GM18909 (cell line): ENCODE measurements around the gene SLC13A4.
"Not testable (repeated sequence)": the region's sequence is repeated elsewhere in the genome, so short reads cannot be mapped to it uniquely, and the experiment has no call there.

Source experiments
- ATAC-seq: cut with Tn5 transposase; IDR thresholded peaks from one replicate; pipeline ENCODE4 v1.9.1; 2021; ENCODE audit warnings: mild to moderate bottlenecking; ENCODE audit not compliant: unreplicated experiment, poor library complexity

The SLC13A4 gene

DNA sequence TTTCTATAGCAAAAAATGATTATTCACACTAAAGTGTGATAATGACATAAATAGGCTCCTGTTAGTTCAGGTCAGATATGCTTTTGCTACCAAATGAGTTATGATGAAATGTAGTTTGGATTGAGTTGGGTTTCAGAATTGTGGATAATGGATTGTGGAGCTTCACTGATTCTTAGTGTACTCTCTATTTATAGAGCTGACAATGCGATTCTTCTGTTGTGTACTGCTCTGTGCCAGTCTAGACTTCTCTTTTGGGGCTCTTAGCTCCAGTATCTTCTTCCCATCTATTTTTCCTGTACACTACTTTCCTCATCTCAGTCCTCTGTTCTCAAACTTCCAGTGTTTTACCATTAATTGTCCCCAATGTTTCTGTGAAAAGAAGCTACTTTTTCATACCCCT lies 58.2 kb downstream of the SLC13A4 start:
- no peak for ATAC-seq

DNA sequence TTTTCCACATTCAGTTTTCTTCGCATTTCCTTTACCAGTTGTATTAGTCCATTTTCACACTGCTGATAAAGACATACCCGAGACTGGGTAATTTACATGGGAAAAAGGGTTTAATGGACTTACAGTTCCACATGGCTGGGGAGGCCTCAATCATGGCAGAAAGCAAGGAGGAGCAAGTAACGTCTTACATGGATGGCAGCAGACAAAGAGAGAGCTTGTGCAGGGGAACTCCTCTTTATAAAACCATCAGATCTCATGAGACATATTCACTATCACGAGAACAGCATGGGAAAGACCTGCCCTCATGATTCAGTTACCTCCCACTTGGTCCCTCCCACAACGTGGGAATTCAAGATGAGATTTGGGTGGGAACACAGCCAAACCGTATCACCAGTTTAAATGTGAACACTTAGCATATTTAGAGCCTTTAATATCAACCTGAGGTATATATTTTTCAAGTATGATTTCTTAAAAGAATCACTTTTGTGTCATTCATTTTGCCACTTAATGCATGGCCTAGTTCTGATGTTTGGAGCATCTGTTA lies 59.1 kb downstream of the SLC13A4 start:
- not testable (repeated sequence) for ATAC-seq

DNA sequence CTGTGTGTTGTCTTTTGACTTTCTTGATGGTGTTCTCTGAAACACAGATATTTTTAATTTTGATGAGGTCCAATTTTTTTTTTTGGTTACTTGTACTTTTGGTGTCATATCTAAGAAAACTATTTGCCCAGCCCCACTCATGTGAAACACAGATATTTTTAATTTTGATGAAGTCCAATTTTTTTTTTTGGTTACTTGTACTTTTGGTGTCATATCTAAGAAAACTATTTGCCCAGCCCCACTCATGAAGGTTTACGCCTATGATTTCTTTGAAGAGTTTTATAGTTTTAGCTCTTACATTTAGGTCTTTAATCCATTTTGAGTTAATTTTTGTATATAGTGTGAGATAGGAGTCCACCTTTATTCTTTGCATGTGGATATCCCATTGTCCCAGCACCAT lies 60.4 kb downstream of the SLC13A4 start:
- ATAC-seq: not testable (repeated sequence)

DNA sequence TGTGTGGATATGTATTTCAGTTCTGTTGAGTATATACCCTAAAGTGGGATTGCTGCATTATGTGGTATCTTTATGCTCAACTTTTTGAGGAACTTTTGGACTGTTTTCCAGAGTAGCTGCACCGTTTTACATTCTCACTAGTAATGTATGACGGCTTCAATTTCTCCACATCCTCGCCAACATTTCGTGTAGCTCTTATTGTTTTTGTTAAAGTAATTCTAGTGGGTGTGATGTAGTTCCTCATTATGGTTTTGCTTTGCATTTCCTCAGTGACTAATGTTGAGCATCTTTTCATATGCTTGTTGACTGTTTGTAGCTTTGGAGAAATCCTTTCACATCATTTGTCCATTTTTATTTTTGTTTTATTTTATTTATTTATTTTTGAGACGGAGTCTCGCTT lies 61.1 kb downstream of the SLC13A4 start:
- ATAC-seq: no peak

DNA sequence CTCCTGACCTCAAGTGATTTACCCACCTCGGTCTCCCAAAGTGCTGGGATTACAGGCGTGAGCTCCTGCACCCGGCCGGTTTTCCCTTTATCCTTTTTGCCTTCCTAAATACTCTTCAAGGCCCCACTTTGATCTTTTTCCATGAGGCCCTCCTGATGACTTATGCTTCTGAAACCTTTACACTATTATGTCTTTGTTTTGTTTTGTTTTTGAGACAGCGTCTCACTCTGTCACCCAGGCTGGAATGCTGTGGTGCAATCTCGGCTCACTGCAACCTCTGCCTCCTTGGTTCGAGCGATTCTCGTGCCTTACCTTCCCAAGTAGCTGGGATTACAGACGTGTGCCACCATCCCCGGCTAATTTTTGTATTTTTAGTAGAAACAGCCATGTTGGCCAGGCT lies 61.8 kb downstream of the SLC13A4 start:
- ATAC-seq: no peak

DNA sequence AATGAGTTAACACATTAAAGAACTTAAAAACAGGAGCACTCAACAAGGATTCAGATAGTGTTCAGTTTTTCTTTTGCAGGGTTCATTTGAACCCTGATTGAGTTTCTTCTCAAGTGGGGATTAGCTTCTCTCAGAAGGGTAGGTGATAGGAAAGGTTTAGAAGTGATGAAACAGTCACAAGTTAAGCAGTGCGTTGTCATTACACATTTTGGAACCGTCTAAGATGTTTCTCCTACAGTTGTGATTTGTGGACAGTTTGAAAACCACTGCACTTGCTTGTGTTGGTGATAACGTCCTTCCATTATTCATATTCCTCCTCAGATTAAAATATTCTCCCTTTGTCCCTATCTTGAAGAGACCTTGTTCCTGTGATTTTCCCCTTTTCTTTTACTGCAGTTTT lies 62.9 kb downstream of the SLC13A4 start:
- ATAC-seq: no peak

DNA sequence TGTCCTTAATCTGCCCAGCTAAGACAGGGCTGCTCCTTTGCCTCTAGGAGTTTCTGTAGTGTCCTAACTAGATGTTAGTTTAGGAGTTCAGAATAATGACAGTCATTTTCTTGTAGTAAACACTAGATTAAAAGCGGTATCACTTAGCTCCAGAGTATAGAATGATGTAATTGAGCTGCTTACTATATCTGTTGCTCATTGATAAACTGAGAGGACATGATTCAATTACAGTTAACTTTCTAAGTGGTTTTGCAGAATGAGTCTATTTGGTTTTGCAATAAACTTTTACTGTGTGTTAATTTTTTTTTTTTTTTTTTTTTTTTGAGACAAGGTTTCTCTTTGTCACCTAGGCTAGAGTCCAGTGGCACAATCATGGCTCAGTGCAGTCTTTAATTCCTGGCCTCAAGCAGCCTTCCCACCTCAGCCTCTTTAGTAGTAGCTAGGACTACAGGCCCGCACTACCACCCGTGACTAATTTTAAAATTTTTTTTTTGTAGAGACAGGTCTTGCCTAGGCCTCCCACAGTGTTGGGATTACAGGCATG lies 63.9 kb downstream of the SLC13A4 start:
- ATAC-seq: no peak

DNA sequence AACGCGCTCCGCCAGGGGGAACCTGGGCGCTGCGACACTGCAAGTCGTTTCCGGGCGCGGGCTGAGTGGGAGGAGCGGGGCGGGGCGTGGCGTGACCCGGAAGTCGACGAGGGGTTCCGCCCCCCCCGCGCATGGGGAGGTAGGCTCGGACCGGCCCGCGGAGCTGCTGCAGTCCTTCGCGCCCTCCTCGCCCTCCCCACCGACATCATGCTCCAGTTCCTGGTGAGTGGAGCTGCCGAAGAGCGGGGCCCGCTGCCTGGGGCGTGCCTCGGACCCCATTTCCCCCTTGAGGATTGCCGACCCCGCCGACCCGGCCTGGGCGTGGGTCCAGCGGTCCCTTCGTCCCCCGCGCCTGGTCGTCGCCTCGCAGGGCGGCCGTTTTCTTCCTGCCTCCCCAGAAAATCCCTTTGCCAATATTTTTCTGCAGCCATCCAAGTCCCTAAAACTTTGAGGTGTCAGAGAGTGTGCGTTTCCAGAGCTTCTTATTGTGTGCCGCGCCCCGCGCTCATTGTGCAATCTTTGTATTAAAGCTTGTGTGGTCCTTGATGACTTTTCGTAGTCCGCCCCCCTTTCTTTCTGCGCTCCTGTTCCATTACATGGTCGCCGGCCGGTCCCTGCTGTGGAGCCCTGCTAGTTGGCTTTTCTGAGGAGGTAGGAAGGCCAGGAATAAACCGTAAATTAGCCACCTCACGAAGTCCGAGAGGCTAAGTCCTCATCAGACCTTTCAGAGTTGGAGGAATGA lies 65.4 kb downstream of the SLC13A4 start, which contains the start of gene STMP1:
Gene STMP1, plus strand, starts transcription at position 142 of the 742 bp plus-strand sequence.
- peak; percentile 97 for ATAC-seq

DNA sequence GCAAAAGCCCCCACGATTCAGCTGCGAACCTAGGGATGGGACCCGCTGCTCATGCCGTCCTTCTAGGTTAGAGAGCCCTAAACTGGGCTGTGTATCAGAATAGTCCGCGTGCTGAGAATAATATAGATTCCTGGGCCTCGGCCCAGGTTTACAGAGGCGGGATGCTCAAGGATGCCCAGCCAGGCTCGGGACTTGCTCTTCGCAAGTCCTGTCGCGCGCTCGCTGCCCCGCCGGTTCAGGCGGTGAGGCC lies 65.9 kb downstream of the SLC13A4 start:
- ATAC-seq: peak; percentile 23

DNA sequence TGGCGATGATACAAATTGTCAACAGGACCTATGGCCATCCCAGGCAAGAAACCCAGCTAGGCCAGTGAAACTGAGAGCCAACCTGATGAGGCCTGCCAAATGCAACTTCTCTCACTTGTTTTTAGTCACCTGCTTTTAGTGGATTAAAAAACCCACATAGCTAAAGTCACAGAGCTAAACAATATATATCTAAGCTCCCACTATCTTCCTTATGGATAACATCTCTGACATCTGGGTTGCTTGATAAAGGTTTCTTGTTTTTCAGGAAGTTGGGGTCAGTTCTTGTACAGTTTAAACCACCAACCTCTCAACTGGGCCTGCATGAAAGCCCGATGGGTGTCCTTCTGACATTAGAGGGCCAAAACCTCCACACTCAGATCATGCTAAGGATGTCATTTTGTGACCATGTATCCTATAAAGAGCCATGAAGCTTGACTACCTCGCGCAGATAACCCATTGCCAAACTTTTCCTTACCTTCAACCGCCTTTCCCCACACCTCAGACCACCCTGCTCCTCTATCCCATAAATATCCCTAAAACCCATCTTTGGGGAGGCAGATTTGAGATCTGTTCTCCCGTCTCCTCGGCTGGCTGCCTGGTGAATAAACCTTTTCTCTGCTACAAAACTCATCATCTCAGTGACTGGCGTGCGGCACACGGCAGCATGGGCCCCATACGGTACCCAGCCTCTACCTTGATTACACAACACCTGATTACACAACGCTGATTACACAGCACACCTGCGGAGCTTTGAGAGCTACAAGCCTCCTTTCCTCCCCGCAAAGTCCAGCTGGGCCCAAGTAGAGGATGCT lies 66.5 kb downstream of the SLC13A4 start:
- no peak for ATAC-seq

DNA sequence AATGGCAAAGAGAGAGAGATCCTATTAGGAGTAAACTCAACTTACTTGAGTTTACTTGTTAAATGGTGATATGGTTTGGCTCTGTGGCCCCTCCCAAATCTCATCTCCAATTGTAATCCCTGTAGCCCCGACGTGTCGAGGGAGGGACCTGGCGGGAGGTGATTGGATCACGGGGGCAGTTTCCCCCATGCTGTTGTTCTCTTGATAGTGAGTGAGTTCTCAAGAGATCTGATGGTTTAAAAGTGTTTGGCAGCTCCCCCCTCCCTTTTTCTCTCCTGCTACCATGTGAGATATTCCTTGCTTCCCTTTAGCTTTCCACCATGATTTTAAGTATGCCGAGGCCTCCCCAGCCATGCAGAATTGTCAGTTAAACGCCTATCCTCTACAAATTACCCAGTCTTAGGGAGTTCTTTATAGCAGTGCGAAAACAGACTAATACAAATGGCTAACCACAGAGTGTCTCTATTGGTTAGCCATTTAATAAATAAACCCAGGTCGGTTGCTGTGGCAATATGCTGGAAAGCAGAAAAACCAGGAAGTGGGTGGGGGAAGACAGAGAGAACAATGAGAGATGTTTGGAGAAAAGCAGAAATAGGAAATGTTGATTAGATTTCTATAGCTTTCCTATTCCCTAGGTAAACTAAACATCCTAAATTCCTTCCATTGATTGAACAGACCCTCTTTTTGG lies 68.7 kb downstream of the SLC13A4 start:
- no peak for ATAC-seq

DNA sequence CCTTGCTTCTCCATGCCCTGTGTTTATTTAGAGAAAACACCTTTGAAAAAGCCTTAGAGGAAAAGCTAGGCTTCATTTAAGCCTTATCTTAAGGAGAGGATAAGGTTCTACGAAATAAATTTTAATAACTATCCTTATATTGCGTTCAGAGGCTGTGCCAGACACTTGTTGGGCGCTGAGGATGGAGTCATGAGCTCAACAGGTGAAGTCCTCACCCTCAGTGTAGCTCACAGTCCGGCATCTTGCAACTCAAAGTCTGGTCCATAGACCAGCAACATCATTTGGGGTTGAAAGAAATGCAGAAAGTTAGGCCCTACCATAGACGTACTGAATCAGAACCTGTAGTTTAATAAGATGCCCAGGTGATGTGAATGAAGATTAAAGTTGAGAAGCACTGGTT lies 69.4 kb downstream of the SLC13A4 start:
- ATAC-seq: no peak

DNA sequence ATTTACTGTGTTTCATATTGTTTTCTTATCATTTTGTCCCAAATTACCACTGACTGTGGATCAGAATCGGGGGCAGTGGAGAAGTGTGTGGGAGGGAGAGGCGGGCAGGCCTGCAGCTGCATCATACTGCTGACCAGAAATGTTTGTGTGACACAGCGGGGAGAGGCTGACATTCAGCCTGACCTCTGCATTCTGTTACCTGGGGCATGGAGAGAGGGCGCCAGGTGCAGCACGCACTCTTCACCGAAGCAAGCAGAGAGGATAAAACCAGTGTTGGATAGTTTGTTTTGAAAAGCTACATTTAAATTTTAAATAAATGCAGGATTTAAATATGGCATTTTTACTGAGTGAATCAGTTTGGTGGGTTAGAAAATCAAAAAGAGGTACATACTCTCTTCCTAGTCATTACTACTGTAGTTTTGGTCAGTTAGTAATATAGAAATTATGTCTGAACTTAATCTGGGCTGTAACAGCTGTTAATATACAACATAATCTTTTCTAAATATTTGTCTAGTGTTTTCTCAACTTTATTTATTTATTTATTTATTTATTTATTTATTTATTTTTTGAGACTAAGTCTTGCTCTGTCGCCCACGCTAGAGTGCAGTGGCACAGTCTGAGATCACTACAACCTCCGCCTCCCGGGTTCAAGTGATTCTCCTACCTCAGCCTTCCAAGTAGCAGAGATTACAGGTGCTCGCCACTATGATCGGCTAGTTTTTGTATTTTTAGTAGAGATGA lies 74.5 kb downstream of the SLC13A4 start:
- no peak for ATAC-seq

DNA sequence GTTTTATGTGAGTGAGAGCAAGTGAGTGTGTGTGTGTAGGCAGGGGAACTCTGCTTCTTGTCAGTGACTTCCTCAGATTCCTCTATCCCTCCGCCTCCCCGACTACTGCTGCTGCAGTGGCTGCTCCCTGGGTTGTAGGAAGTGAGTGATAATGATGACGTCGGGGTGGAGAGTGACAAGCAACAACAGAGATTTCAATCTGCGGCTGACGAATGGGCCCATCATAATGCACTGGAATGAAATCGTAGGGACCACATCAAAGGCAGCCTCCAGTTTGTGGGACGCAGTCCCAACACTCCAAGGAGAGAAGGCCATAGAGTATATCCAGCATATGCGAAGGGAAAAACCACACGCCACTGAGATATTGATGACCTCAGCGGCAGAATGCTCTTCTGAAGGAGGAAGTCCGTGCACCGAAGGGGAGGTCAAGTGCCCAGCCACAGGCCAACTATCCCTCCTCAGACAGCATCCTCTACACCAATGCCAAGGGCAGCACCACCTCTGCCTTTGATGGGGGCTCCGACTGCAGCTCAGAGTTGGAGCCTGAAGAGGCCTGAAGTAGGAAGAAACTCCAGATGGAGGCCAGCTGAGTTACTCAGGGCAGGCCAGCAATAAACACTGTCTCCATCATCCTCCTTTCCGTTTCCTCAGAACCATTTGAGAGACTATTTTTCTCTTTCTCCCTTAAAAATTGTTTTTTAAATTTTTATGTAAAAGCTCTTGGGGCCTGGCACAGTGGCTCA lies 77.0 kb downstream of the SLC13A4 start:
- no peak for ATAC-seq

DNA sequence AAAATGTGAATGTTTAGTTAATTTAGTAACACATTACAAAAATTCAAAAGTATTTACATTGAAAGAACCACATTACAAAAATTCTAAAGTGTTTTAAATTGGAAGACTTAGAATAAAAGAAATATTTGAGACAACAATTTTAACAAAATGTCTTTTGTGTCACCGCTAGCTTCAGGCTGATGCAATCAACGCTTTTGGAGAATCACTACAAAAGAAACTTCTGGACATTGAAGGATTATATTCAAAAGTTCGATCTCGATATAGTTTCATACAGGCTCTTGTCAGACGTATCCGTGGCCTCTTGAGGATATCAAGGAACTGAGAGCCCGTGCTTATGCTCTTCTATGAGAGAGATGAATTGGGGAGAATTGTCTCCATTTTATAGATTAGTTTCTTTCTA lies 79.8 kb downstream of the SLC13A4 start:
- ATAC-seq: no peak

DNA sequence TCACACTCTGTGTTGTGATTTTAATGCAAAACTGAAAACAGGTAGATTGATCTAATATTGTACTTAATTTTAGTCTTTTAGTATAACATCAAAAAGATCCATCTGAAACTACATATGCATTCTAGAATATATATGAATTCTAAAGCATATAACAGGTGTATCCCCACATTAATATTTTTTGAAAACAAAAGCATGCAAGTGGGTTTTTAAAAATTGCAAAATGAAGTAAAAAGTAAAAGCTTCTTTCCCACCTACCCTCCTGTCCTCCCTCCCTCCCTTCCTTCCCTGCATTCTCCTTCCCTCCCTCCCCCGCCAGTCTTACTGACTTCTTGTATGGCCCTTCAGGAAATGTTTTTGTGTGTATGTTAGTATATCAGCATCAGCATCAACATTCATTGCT lies 80.2 kb downstream of the SLC13A4 start:
- ATAC-seq: no peak

DNA sequence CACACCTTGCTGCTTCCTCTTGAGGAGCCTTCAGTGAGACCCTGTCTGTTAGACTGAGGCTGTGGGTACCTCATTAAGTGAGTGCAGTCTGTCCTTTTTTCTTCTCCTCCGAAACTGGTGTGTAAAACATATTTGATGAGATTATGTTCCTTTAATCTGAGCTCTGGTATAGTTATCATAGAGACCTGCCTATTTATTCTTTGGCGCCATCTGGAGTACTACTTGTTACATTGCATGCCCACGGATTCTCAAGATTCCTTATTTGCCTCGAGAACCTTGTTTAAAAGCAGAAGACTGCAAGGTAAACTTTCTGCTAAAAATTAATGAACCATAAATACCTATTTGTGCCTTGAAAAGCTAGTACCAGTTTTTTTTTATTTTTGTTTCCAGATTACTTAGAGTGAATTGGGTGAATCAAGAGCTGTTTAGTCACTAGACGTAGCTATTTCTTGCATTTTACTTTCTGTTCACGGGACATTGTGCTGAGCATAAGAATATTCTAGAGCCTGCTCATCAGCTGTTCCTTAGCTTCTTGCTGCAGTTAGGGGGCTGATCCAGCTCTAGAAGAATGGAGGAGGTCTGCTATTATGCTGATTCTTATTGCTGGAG lies 82.6 kb downstream of the SLC13A4 start:
- no peak for ATAC-seq

DNA sequence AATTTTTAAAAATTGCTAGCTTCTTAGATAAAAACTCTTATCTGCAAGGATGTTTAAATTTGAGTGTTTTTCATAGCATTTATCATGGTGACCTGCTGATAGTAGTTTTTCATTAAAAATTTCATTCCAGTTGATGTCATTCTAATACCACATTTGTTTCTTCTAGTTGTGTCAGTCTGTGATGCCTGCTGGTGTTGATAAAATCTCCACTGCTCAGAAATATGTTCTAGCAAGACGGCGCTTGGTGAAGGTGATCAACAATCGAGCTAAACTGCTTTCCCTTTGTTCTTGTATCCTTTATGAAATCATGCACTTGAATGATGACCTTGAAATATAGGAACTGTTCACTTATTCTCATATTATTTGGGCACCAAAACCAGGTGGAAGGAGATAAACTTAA lies 83.3 kb downstream of the SLC13A4 start:
- no peak for ATAC-seq

DNA sequence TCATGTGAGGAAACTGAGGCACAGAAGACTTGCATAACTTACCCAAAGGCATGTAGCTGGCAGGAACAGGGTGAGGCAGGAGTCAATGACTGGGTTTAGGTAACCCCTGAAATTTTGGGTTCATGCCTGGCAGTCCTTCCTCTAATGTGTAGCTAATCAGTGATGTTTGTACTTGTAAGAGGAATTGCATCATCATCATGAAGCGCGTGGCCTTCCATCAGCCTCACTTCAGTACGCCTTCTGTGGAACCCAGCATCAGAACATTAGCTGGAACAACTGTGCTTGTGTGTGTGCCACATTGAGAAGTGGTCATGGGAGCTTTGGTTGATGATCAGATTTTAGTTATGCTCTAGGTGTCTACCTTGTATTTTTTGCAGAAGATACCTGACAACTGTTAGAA lies 83.8 kb downstream of the SLC13A4 start:
- no peak for ATAC-seq
